ENCODE data around the gene PLB1. TPM values are rescaled to one million over a fixed set of nuclear protein-coding genes. Genes with fewer than 3 reads are reported as not detected.

The PLB1 gene
- total and polyA plus RNA-seq, 2 donors (not counting 1 experiment from before 2014, with no cell fraction given) = 0.25 to 0.51 TPM

DNA sequence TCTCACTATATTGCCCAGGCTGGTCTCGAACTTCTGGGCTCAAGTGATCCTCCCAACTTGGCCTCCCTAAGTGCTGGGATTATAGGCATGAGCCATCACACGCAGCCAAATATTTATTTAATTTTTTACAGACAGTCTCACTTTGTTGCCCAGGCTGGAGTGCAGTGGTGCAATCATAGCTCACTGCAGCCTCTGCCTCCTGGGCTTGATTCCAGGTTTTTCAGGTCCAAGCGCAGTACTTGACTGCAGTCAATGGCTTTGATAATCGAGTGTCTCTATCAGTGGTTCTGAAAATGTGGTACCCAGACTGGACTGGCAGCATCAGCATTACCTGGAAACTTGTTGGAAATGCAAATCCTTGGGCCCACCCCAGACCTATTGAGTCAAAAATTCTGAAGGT, 63.1 kb downstream of the PLB1 start:
- Histone ChIP-seq H3K4me2 (replicated peaks; ENCODE audit: low read depth, low read length, poor library complexity, severe bottlenecking) (no peak overlapping the region), H3K4me3 (ENCODE audit: control extremely low read depth in 1 of 5, extremely low read depth in 1 of 5, insufficient read depth in 1 of 5, low read depth in 2 of 5, low read length in 4 of 5) (no peak overlapping the region), H3K27ac (ENCODE audit: low read length in 2 of 2) (no peak overlapping the region), H4K20me1 (ENCODE audit: control insufficient read depth, insufficient read depth, low read length, poor library complexity, severe bottlenecking) (no peaks in the 10 kb centered on the region), H3K4me1 (ENCODE audit: control insufficient read depth in 2 of 2, insufficient read depth in 2 of 2, low read length in 2 of 2) (no peaks in the 10 kb centered on the region), H3K9ac (ENCODE audit: low read length) (no peak overlapping the region), H3K9me3 (ENCODE audit: control extremely low read depth in 1 of 3, control insufficient read depth in 2 of 3, insufficient read depth in 1 of 3, low read length in 2 of 3) (no peaks in the 10 kb centered on the region), H3K36me3 (replicated peaks in 1 of 2; ENCODE audit: control extremely low read depth in 1 of 2, control insufficient read depth in 1 of 2, extremely low read depth in 1 of 2, insufficient read depth in 2 of 2, low read length in 1 of 2) (no peaks in the 10 kb centered on the region), H3K79me2 (ENCODE audit: control insufficient read depth, insufficient read depth, low read length) (no peaks in the 10 kb centered on the region), H2AFZ (ENCODE audit: insufficient read depth, low read depth, low read length, poor library complexity, severe bottlenecking) (no peak overlapping the region), H3K27me3 (replicated peaks in 1 of 4; ENCODE audit: control extremely low read depth in 1 of 4, control insufficient read depth in 3 of 4, insufficient read depth in 4 of 4, low read length in 3 of 4) (no peaks in the 10 kb centered on the region)
- Mint-ChIP-seq H3K27ac (no peak overlapping the region), H3K9me3 (ENCODE audit: insufficient read depth) (no peaks in the 10 kb centered on the region), H3K4me1 (no peaks in the 10 kb centered on the region), H3K4me3 (no peak overlapping the region), H3K27me3 (peaks cover 6% of the 10 kb centered on the region)
- ATAC-seq (ENCODE audit: low read depth) = no peak
- ChIA-PET POLR2A (no interaction called here), CTCF (no interaction called here)
- TF ChIP-seq EZH2 (IDR thresholded peaks at IDR 0.05; ENCODE audit: borderline replicate concordance, insufficient read depth, low read depth, low read length, poor library complexity, severe bottlenecking) = no peak
- TF ChIP-seq, protein P1, sequence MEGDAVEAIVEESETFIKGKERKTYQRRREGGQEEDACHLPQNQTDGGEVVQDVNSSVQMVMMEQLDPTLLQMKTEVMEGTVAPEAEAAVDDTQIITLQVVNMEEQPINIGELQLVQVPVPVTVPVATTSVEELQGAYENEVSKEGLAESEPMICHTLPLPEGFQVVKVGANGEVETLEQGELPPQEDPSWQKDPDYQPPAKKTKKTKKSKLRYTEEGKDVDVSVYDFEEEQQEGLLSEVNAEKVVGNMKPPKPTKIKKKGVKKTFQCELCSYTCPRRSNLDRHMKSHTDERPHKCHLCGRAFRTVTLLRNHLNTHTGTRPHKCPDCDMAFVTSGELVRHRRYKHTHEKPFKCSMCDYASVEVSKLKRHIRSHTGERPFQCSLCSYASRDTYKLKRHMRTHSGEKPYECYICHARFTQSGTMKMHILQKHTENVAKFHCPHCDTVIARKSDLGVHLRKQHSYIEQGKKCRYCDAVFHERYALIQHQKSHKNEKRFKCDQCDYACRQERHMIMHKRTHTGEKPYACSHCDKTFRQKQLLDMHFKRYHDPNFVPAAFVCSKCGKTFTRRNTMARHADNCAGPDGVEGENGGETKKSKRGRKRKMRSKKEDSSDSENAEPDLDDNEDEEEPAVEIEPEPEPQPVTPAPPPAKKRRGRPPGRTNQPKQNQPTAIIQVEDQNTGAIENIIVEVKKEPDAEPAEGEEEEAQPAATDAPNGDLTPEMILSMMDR (IDR thresholded peaks at IDR 0.05) = no peak
- WGBS (ENCODE audit: insufficient coverage) = 96% methylated on average over 3 of the region's 4 CpGs
- intact Hi-C loops (cut with micrococcal nuclease) = no loop called here
- no peak for DNase-seq

- Histone ChIP-seq H3K27ac (ENCODE audit: low read length in 2 of 2) (no peak overlapping the region), H3K9ac (ENCODE audit: low read length) (no peak overlapping the region), H3K9me3 (ENCODE audit: control extremely low read depth in 1 of 3, control insufficient read depth in 2 of 3, insufficient read depth in 1 of 3, low read length in 2 of 3) (no peaks in the 10 kb centered on the region), H3K4me3 (ENCODE audit: control extremely low read depth in 1 of 5, extremely low read depth in 1 of 5, insufficient read depth in 1 of 5, low read depth in 2 of 5, low read length in 4 of 5) (no peak overlapping the region), H2AFZ (ENCODE audit: insufficient read depth, low read depth, low read length, poor library complexity, severe bottlenecking) (no peak overlapping the region), H3K79me2 (ENCODE audit: control insufficient read depth, insufficient read depth, low read length) (no peaks in the 10 kb centered on the region), H3K36me3 (replicated peaks in 1 of 2; ENCODE audit: control extremely low read depth in 1 of 2, control insufficient read depth in 1 of 2, extremely low read depth in 1 of 2, insufficient read depth in 2 of 2, low read length in 1 of 2) (no peaks in the 10 kb centered on the region), H3K27me3 (replicated peaks in 1 of 4; ENCODE audit: control extremely low read depth in 1 of 4, control insufficient read depth in 3 of 4, insufficient read depth in 4 of 4, low read length in 3 of 4) (peaks cover 0 to 5% (median under 1%) of the 10 kb centered on the region in 4 experiments), H3K4me2 (replicated peaks; ENCODE audit: low read depth, low read length, poor library complexity, severe bottlenecking) (no peak overlapping the region), H4K20me1 (ENCODE audit: control insufficient read depth, insufficient read depth, low read length, poor library complexity, severe bottlenecking) (no peaks in the 10 kb centered on the region), H3K4me1 (ENCODE audit: control insufficient read depth in 2 of 2, insufficient read depth in 2 of 2, low read length in 2 of 2) (peaks cover 5 to 11% of the 10 kb centered on the region in 2 donors)
- no peak for DNase-seq
- ATAC-seq (ENCODE audit: low read depth) = no peak
- TF ChIP-seq EZH2 (IDR thresholded peaks at IDR 0.05; ENCODE audit: borderline replicate concordance, insufficient read depth, low read depth, low read length, poor library complexity, severe bottlenecking) = no peak
- TF ChIP-seq, protein P1 (IDR thresholded peaks at IDR 0.05) = no peak
- intact Hi-C loops (cut with micrococcal nuclease) = no loop called here
- Mint-ChIP-seq H3K9me3 (ENCODE audit: insufficient read depth) (no peaks in the 10 kb centered on the region), H3K27me3 (peaks cover 3% of the 10 kb centered on the region), H3K4me3 (no peak overlapping the region), H3K4me1 (peaks cover 11% of the 10 kb centered on the region), H3K27ac (no peak overlapping the region)
- ChIA-PET POLR2A (no interaction called here), CTCF (no interaction called here)
- WGBS (ENCODE audit: insufficient coverage) = 69% methylated on average over 1 of the region's 1 CpG
Measured at GRCh38 chr2:28563869-28564268, 68.0 kb downstream of the PLB1 start.
